Measurements from ENCODE around the gene IQCC.

Gene IQCC

DNA sequence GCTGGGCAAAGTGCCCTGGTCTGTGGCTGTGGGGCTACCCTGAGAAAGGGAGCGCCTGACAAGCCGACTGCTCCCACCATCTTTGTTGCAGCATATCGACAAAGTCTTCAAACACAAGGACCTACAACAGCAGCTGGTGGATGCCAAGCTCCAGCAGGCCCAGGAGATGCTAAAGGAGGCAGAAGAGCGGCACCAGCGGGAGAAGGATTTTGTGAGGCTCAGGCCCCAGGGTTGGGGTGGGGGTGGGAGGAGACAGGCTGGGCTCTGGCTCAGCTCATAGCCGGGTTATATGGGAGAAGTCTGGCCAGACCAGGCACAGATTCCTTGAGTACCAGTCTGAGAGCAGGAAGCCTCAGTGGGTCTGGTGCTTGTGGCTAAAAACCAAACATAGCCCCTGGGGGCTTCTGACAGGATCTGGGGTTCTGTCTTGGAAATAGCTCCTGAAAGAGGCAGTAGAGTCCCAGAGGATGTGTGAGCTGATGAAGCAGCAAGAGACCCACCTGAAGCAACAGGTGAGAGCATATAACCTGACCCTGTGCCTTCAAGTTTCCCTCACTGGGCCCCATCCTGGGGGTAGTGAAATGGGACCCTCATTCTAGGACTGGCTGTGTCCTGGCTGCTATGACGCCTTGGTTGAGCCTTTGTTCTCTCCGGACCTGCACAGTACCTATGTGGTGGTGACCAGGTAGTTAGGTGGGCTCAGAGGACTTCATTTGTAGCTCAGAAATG is 13.1 kb upstream of the IQCC start:
- no peak for DNase-seq (ENCODE audit: low read depth, low spot score)

DNA sequence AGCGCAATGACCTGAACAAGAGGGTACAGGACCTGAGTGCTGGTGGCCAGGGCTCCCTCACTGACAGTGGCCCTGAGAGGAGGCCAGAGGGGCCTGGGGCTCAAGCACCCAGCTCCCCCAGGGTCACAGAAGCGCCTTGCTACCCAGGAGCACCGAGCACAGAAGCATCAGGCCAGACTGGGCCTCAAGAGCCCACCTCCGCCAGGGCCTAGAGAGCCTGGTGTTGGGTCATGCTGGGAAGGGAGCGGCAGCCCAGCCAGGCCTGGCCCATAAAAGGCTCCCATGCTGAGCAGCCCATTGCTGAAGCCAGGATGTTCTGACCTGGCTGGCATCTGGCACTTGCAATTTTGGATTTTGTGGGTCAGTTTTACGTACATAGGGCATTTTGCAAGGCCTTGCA is 10.5 kb upstream of the IQCC start:
- H3K4me3 ChIP-seq (ENCODE audit: low read length), result no peak overlapping the region
- DNase-seq (ENCODE audit: low read depth, low spot score), result no peak

More for the DNA sequence above, 13.1 kb upstream of the IQCC start:
- H3K4me3 ChIP-seq (ENCODE audit: low read length), result no peak overlapping the region

DNA sequence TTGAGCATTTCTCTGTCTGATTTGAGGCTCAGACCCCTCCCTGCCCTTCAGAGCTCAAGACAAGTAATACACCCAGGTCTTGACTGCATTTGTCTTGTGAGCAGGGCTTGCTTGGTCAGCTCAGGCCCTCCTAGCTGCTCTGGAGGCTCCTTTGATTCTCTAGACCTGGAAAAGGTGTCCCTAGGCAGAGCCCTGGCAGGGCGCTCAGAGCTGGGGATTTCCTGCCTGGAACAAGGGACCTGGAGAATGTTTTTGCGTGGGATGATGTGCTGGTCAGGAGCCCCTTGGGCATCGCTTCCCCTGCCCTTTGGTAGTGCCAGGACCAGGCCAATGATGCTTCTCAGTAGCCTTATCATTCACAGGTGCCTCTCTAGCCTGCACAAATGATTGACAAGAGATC is 9.9 kb upstream of the IQCC start:
- H3K4me3 ChIP-seq (ENCODE audit: low read length), result no peak overlapping the region
- no peak for DNase-seq (ENCODE audit: low read depth, low spot score)

DNA sequence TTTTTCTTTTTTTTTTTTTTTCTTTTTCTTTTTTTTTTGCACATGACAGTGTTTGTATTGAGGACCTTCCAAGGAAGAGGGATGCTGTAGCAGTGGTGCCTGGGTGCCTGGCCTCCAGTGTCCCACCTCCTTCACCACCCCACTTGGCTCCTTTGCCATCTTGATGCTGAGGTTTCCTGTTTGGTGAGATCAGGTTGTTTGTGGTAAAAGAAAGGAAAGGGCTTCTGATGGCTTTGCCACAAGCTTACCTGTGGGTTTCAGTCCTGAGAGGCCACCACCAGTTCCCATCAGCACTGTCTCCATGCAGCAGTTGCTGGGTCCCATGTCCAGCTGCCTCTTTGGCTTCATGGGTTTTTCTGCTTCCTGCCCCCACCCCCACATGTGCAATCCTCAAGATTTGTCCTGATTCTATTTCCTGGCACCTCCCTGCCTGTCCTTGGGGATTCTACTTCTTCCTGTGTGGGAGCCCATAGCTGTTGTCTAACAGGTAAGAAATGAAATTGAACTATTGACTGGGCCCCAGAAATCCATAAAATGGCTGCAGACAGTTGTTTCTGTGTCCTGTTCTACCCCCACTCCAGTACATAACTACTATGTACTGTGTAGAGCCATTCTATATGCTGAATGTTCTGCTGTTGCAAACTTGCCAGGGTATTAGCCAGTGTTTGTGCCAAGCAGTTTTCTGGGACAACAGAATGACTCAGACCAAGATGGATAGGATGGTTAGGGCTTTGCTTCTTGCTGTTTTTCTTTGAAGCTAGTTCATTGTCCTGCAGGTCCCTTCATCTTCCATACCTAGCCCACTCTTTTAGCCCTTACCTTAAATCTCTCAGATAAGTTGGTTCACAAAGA is 9.3 kb upstream of the IQCC start:
- no peak overlapping the region for H3K4me3 ChIP-seq (ENCODE audit: low read length)
- peak; percentile 71 for DNase-seq (ENCODE audit: low read depth, low spot score)

DNA sequence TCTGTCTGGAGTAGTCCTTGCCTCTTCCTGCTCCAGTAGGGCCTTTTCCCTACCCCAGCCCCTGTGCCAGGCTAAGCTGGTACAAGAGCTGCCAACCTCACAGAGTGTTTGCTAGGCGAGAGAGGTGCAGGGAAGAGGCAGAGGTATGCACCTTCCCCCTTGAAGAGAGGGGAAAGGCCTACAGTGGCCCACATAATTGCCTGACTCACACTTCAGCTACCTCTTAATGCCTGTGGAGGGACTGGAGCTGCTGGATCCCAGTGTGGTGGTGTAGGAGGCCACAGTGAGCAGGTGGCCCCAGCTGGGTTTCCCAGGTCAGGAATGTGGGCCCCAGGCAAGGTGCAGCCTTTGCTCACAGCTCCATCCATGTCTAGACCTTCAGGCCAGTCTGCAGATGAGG is 8.4 kb upstream of the IQCC start:
- no peak for DNase-seq (ENCODE audit: low read depth, low spot score)
- no peak overlapping the region for H3K4me3 ChIP-seq (ENCODE audit: low read length)

GRCh38 chr1:32197837-32198236 is 7.6 kb upstream of the IQCC start:
- no peak overlapping the region for H3K4me3 ChIP-seq (ENCODE audit: low read length)
- DNase-seq (ENCODE audit: low read depth, low spot score), result no peak

GRCh38 chr1:32198237-32199042 is 7.0 kb upstream of the IQCC start:
- no peak overlapping the region for H3K4me3 ChIP-seq (ENCODE audit: low read length)
- DNase-seq (ENCODE audit: low read depth, low spot score), result no peak

DNA sequence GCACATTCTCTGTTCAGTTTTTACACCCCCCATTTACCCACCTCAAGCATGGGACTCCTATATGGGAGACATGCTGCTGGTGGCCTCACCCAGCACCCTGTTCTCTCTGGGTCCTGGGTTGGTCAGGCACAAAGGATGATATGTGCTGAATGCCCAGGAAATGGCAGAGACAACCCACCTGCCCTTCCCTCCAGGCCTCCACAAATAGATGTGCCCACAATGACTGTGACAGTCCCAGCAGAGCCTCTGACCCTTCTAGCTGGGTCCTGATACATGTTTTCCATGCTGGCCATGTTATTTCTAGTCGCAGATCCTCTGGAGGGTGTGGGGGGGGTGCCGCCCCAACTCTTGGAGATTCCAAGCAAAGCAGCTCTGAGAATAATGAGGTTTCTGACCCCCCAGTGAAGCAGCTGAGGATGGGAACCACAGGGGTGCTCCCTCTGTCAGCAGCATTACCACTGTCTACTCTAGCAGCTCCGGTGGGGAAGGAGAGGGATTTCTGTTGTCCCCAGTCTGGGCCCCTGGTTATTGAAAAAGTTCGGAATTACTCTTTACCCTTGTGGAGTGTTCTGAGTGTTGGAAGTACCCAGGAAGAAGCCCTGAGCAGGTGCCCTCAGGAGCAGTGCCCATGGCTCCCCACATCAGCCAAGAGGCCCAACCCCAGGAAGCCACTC is 6.3 kb upstream of the IQCC start:
- no peak overlapping the region for H3K4me3 ChIP-seq (ENCODE audit: low read length)
- DNase-seq (ENCODE audit: low read depth, low spot score), result no peak

DNA sequence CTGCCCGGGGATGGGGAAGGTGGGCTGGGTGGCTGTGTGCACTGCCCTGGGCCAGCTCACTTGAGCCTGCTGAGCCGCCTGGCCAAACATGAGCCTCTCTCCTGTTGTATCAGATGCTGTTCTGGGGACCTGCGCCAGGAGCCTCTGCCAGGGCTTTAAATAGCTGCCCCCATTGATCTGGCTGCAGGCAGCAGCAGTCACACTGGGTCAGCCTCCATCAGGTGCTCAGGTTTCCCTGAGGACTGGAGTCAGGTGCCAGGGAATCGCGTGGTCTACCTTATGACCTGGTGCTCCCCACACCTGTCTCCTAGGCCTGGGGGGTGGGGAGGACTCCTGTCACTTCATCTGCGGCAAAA is 5.8 kb upstream of the IQCC start:
- peak overlapping the region; percentile 77; the same call in 1 of the 2 replicates for H3K4me3 ChIP-seq (ENCODE audit: low read length)
- no peak for DNase-seq (ENCODE audit: low read depth, low spot score)

DNA sequence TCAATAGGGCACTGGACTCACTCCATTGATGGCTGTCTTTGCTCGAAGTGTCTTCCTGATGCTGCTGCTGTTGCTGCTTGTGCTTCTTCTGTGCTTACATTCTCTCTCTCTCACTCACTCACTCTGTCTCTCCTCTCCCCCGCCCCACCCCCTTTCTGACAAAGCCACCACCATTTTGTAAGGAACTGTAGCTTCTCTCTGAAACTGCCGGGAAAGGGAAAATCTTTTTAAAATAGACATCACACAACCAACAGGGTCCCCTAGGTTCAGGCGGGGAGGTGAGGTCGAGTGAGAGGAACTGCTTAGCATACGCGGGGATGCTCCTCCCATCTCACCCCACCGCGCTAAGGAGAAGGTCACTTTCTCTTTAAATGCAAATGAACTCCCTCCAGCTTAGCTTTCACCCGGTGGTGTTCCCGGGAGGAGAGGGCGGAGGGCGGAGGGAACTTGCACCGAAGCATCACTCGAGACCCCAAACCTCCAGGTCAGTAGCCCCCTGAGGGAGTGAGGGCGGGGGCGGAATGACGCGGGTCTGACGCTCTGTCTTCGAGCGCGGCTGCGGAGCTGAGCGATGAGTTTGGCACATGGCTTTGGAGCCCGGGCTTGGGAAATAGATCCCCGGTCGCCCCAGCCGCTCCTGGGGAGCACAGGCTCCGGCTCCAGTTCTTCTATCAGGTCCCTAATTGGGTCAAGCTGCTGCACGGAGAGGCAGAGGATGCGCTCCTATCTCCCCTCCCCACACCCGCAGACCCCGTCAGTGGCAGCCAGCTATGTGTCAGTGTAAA is 5.1 kb upstream of the IQCC start, which contains the start of gene CCDC28B:
Gene CCDC28B (plus strand): TSS at position 370 of the 785 bp plus-strand sequence. CDS start 1,341 bp downstream, outside the sequence.
- peak; percentile 54 for DNase-seq (ENCODE audit: low read depth, low spot score)
- H3K4me3 ChIP-seq (ENCODE audit: low read length), result peak within 1 kb of the TSS; percentile 77

GRCh38 chr1:32201011-32201855 is 4.2 kb upstream of the IQCC start:
- H3K4me3 ChIP-seq (ENCODE audit: low read length), result peak overlapping the region; percentile 77
- peak; percentile 80 for DNase-seq (ENCODE audit: low read depth, low spot score)

DNA sequence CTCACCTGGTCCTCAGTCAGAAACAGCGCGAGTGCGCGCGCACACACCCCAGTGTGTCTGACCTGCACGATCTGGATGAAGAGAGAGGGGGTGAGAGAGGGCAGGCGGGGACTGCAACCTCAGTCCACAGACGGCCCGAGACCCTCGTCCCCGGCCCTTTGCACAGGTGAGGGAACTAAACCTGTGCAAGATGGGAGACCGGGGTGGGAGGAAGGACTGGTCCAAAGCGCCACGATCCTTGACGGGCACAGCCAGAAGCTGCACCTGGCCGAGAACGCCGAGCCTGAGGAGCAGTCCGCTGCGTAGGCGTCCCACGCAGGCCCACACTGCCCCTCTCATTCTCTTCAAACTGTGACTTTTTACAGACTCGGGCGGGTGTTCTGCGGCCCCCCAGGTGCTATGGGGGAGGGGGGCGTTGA is 519 bp upstream of the IQCC start:
- no peak for DNase-seq (ENCODE audit: low read depth, low spot score)
- H3K4me3 ChIP-seq (ENCODE audit: low read length), result peak overlapping the region; percentile 94

DNA sequence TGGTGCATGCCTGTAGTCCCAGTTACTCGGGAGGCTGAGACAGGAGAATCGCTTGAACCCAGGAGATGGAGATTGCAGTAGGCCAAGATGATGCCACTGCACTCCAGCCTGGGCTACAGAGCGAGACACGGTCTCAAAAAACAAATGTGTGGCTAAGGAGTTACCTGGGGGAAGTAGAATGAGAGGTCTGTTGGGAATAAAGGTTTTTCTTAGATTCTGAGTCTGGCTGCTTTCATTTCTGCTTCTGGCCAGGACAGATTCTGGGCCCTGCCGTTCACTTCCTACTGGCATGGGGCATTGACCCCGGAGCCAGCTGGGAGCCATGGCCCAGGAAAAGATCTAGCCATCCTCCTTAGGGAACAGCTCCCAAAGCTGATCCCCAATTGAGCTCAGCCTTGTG is 3.0 kb downstream of the IQCC start:
- no peak overlapping the region for H3K4me3 ChIP-seq (ENCODE audit: low read length)
- DNase-seq (ENCODE audit: low read depth, low spot score), result no peak

DNA sequence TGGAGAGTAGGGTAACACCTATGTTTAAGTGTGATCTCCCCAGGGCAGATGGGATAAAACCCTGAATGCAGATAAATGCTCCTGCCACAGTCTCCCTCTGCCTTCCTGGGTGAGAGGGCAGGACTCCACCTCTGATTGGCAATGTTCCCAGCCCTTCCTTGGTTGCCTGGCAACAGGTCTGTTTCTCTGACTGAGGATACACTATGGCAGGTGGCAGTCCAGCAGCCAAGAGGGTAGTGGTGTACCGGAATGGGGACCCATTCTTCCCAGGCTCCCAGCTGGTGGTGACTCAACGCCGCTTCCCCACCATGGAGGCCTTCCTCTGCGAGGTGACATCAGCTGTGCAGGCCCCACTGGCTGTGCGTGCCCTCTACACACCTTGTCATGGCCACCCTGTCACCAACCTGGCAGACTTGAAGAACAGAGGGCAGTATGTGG is 3.4 kb downstream of the IQCC start, which contains the start of gene DCDC2B:
Gene DCDC2B (plus strand): TSS at position 199 of the 438 bp plus-strand sequence. CDS start 5 bp downstream, at position 204.
- peak; percentile 24 for DNase-seq (ENCODE audit: low read depth, low spot score)
- no peak within 1 kb of the TSS for H3K4me3 ChIP-seq (ENCODE audit: low read length)

- DNase-seq (ENCODE audit: low read depth, low spot score), result peak; percentile 42
- H3K4me3 ChIP-seq (ENCODE audit: low read length), result no peak overlapping the region
Measured at GRCh38 chr1:32215629-32216480, 10.4 kb downstream of the IQCC start.

DNA sequence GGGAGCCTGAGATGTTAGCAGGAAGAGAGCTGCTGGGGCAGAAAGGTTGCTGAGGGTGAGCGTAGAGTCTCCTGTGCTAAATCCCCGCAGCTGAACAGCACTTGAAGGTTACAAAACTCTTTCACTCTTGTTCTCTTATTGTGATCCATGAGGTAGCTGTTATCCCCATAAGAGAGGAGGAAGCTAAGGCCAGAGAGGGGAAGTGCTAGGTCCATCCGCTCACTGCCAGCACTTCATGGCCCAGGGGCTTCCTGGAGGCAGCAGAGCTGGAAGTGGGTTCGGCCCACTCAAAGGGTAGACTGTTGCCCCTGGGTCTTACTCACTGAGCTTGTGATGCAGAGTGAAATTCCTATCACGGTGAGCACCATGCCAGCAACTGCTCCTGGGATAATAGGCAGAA is 11.1 kb downstream of the IQCC start:
- no peak for DNase-seq (ENCODE audit: low read depth, low spot score)
- no peak overlapping the region for H3K4me3 ChIP-seq (ENCODE audit: low read length)

Data from Jurkat, Clone E6-1 (cell line).